CD4-positive, alpha-beta T cell treated with Interleukin-1 beta for 1 hour (primary cell): Measurements from ENCODE around the gene TMEM63B.
A peak's percentile ranks its signal among the peaks of the same experiment; 100 is the strongest.
"Not testable (repeated sequence)": the region's sequence is repeated elsewhere in the genome, so short reads cannot be mapped to it uniquely, and the experiment has no call there.

ENCODE experiments used
- DNase-seq, 2 donors: peaks; one replicate each; pipeline ENCODE4 v3.0.0-alpha.2; 2020 to 2022

Gene TMEM63B

DNA sequence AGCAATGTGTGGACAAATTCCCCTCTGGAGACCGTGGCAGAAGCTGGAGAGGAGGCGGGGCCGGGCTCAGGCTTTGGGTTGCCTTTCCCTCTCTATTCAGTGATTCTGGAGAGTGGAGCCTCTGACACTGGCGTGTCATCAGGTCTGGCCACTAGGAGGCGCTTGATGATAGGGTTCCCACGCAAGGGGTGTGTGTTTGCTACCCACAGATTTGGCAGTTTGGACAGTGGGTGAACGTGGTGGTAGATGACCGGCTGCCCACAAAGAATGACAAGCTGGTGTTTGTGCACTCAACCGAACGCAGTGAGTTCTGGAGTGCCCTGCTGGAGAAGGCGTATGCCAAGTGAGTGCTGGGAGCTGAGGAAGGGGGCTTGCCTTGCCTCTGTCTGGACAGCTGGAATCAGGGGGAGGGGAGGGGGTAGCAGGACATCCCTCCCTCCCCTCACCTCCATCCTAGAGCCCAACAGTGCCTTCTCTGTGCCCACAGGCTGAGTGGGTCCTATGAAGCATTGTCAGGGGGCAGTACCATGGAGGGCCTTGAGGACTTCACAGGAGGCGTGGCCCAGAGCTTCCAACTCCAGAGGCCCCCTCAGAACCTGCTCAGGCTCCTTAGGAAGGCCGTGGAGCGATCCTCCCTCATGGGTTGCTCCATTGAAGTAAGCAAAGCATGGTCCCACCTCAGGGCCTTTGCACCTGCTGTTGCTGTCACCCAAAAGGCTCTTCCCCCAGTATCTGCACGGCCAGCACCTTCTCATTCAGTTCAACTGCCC lies 45.6 kb downstream of the TMEM63B start:
- peak; percentile 75 to 77 for DNase-seq

DNA sequence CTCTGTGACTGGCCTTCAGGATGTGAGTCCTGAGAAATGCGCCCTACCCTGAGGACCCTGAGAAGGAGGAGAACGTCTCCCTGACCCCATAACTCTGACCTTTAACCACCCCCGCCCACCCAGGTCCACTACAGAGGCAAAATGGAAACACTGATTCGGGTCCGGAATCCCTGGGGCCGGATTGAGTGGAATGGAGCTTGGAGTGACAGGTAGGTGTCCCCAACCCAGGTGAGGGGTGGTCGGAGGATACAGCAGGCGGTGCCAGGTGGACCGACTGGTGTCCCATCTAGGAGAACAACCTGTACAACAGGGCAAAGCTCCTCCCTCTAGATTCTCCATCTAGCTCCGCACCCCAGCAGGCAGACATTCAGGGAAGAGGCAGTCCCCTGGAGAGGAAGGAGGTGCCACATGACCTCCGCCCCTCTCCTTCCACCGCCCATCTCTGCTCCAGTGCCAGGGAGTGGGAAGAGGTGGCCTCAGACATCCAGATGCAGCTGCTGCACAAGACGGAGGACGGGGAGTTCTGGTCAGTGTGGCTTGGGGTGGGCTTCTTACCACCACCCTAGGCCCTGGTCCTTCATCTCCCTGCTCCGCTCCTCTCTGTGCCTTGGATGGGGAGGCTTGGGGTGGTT lies 48.9 kb downstream of the TMEM63B start:
- DNase-seq: no peak

DNA sequence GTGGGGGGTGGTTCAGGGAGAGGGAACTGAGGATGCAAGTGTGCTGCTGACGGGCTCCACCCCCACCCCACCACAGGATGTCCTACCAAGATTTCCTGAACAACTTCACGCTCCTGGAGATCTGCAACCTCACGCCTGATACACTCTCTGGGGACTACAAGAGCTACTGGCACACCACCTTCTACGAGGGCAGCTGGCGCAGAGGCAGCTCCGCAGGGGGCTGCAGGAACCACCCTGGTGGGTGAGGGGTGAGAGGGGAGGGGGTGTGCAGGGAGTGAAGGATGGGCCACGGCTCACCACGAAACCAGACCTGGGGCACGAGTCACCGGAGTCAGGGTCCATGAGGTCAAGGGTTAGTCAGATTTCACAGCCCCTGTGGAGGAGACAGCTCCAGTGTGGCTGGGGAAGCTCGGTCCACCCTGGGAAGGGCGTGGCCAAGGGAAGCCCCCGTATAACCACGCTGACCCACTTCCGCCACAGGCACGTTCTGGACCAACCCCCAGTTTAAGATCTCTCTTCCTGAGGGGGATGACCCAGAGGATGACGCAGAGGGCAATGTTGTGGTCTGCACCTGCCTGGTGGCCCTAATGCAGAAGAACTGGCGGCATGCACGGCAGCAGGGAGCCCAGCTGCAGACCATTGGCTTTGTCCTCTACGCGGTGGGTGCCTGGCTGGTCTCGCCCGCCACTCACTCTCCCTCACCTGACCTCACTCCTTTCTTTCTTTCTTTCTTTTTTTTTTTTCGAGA lies 49.6 kb downstream of the TMEM63B start:
- peak; percentile 16 to 51 for DNase-seq

DNA sequence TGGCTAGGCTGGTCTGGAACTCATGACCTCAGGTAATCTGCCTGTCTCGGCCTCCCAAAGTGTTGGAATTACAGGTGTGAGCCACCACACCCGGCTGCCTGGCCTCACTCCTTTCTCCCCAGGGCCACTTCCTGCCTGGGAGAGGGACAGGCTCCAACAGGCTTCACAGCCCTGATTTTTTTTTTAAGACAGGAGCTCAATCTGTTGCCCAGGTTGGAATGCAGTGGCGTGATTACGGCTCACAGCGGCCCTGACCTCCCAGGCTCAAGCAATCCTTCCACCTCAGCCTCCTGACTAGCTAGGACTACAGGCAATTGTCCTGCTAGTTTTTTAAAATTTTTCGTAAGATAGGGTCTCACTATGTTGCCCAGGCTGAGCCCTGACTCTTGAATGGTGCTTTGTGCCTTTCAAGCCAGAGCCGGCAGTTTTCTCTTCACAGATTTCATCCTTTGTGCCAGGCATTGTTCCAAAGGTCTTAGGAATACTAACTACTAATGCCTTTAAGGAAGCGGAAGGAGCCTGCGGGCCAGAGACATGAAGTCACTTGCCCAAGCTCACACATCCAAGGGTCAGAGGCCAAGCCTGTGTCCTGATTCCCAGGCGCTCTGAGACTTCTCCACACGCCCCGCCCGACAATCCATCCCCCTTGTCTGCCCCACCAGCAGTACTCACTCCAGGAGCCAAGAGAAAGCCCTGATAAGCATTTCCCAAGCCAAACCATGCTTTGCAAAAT lies 50.5 kb downstream of the TMEM63B start:
- no peak for DNase-seq

DNA sequence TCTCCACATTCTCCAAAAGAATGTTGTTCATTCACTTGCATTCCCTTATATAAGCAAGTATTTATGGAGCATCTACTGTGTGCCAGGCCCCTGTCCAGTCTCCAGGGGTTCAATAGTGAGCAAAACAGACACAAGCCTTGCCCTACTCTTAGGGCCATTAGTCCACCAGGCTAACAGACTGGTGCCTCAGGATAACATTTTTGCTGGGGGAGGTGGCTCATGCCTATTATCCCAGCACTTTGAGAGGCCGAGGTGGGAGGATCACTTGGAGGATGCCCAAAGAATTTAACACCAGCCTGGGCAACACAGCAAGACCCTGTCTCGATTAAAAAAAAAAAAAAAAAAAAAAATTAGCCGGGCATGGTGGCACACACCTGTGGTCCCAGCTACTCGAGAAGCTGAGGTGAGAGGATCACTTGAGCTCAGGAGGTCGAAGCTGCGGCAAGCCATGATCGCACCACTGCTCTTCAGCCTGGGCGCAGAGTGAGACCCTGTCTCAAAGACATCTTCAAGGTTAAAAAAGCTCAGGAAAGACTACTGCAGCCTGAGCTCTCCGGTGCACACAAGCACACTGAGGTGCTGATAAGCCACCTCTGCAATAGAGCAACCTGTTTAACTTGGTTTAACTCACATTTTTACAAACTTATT lies 51.2 kb downstream of the TMEM63B start:
- DNase-seq: no peak

DNA sequence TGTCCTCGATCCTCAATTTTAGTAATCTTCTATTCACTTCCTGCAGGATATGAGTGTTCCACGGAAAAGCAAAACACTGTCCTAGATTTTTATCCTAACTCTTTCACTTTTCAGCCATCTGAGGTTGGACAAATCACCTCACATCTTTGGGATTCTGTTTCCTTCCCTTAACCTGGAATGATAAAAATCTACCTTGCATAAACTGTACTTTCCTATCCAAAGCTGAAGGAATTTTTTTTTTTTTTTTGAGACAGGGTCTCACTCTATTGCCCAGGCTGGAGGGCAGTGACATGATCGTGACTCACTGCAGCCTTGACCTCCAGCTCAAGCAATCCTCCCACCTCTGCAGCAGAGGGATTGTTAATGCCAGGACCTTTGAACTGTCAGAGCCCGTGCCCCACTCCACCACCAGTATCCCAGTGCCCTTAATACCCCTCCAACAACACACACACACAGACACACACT lies 51.8 kb downstream of the TMEM63B start:
- no peak for DNase-seq

DNA sequence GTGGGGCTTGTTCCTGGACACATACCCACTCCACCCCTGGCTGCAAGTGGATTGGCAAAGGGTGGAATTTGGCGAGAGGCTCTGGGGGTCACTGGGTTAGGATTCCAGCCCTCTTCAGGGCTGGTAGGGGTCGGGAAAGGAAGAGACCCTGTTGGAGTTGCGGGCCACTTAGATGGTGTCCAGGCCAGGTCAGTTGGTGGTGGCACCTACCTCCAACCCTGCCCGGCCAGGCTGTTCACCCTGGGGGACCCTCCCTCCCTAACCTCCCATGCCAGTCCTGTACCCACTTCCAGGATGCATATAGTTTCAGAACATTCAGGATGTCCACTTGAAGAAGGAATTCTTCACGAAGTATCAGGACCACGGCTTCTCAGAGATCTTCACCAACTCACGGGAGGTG lies 52.3 kb downstream of the TMEM63B start:
- DNase-seq: no peak

DNA sequence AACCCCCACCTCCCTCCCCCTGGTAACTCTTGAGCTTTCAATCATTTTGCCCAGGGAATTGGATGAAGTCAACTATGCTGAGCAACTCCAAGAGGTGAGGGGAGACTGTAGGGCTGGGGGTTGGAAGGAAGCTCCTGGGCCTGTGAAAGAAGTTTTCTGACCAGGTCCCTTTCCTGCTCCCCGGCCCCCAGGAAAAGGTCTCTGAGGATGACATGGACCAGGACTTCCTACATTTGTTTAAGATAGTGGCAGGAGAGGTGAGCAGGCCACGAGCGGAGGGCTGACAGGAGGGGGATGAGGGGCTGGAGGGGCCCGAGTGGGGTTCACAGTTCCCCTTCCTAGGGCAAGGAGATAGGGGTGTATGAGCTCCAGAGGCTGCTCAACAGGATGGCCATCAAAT lies 53.1 kb downstream of the TMEM63B start:
- DNase-seq: no peak

DNA sequence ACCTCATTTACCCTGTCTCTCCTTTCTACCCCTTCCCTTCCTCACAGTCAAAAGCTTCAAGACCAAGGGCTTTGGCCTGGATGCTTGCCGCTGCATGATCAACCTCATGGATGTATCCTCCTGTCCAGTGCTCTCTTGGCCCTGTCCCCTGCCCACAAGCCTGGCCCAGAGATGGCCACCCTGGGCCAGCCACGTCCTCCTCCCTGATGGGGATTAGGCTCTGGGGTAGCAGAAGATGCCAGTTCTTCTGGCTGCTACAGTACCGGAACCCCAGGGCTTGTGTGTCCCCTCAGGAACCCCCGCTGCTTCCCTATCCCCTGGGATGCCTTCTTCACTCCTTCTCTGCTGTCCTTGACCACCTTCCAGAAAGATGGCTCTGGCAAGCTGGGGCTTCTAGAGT lies 53.5 kb downstream of the TMEM63B start:
- DNase-seq: no peak

DNA sequence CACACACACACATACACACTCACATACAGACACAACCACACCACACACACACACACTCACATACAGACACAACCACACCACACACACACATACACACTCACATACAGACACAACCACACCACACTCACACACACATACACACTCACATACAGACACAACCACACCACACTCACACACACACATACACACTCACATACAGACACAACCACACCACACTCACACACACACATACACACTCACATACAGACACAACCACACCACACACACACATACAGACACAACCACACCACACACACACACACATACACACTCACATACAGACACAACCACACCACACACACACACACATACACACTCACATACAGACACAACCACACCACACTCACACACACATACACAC lies 54.4 kb downstream of the TMEM63B start:
- DNase-seq: not testable (repeated sequence)

DNA sequence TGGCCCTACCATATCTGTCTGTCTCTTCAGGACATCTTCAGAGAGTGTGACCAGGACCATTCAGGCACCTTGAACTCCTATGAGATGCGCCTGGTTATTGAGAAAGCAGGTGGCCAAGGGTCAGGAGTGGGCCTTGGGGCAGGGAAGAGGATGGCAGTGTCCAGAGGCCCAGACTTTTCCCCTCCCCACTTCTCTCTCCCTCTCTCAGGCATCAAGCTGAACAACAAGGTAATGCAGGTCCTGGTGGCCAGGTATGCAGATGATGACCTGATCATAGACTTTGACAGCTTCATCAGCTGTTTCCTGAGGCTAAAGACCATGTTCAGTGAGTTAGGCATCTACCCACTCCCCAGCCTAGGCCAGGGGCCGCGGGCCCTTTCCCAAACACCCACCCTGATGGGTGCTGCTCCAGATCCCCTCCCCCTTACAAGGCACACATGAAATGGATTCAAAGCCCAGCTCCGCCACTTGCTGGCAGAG lies 55.6 kb downstream of the TMEM63B start:
- DNase-seq: no peak

DNA sequence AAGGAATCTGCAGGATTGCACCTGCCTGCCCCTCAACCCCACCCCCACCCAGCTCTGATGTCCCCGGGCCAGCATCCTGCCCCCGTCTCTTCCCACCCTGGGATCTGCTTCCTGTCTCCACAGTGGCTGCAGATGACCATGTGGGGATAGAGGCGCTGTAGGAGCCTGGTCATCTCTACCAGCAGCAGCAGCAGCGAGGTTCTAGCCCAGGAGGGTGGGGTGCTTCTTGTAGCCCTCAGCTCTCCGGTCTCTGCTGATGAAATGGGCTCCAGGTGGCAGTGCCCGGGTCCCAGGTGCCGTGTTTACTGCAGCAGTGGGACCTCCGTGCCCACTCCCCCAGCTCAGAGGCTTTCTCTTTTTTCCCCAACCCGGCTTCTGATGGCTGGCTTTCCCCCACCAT lies 56.4 kb downstream of the TMEM63B start:
- no peak for DNase-seq

DNA sequence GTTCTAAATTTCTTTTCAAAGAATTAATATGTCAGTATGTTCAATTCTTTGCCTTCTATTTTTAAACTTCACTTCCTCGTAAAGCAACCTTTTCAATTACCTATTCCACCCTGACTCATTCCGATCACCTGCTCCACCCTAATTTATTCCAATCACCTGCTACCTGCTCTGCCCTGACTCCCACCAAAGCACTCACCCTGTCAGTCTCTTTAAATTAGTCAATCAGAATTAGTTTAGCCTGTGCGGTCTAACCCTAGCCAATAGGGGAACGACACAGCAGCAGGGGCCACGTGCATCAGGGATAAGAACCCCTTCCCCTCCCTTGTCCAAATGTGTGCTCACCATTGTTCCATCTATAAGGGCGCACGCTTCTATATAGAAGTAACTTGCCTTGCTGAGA lies 58.0 kb downstream of the TMEM63B start:
- DNase-seq: not testable (repeated sequence)

DNA sequence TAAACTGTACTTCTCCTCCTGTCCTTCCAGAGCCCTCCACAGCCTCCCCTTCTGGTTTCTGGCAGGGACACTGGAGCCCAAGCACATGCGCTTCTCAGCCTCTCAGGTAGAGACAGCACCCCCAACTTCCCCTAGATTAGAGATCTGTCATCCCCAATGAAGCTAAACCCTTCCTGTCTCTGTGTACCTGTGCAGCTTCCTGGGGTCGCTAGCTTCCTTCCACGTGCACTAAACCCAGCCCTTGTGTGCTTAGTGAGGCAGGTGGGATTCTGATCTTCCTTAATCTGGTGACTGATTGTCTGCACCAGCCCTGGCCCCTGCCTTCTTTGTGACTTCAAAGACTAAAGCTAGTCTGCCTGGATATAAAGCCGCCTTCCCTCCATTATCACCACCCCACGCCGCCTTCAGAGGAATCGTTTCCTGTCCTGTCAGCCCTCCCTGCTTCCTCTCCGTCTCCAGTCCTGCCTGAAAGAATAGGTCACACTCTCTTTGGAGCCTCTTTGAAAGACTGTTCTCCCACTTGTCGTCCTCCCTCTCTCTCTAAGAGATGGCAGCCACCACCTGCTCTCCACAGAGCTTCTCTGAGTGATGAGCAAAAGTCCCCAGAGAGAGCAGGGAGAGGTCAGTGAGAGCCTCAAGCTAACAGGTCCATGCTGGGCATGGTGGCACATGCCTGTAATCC lies 58.7 kb downstream of the TMEM63B start:
- no peak for DNase-seq

DNA sequence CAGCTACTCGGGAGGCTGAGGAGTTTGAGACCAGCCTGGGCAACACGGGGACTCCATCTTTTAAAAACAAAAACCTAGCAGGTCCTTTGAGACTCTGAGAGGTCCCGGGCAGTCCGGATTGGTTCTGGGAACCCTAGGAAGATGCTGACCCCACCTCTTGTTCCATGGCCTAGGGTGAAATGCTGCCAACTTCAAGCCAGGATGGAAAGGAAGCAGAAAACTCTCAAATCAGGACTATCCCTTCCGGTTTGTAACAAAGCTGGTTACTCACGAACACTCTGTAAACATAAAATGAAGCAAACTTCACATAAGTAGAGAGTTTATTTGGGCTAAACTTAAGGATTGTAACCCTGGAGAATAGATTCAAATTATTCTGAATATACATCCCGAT lies 59.3 kb downstream of the TMEM63B start:
- no peak for DNase-seq

DNA sequence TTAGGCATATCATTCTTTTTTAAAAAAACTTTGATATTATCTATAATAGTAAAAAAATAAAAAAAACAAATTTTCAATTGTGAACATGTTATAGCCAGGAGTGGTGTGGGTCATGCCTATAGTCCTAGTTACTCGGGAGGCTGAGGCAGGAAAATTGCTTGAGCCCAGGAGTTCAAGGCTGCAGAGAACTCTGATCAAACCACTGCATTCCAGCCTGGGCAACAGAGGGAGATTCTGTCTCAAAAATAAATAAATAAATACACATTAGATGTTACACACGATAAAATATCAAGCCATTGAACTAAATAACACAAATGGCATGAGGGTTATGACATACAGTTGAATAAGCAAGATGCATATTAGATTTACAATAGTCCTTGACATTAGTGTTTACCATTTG lies 61.5 kb downstream of the TMEM63B start:
- no peak for DNase-seq

DNA sequence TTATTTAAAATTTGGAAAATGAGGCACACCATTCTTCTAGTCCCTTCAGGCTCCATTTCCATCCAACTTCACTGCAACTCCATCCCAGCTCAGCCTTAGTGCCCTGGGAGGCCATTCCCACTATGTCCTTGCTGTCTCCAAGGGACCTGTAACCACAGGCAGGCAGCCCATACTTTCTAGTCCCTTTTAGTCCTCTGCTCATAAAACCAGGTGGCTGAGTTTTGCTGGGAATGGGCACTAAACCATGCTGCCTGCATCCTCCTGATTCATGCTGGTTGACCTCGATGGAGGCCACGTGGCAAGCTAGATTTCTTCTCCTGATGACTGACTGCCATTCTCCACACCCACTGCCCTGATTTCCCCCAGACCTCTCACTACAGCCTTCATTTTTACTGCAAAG lies 61.9 kb downstream of the TMEM63B start:
- DNase-seq: no peak

DNA sequence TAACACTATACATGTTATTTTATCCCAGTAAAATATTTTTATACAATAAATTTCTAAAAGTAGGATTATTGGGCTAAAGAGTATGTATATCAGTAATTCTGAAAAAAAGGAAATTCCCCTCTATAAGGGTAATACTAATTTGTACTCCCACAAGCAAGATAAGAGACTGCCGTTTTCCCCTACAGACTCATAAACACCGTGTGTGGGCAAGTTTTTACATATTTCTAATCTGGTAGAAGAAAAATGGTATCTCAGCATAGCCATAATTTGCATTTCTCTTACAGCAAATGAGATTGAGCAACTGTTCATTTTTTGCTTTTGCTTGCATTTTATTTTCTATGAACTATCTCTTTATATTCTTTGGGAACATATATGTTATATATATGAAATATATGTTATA lies 63.4 kb downstream of the TMEM63B start:
- DNase-seq: no peak

DNA sequence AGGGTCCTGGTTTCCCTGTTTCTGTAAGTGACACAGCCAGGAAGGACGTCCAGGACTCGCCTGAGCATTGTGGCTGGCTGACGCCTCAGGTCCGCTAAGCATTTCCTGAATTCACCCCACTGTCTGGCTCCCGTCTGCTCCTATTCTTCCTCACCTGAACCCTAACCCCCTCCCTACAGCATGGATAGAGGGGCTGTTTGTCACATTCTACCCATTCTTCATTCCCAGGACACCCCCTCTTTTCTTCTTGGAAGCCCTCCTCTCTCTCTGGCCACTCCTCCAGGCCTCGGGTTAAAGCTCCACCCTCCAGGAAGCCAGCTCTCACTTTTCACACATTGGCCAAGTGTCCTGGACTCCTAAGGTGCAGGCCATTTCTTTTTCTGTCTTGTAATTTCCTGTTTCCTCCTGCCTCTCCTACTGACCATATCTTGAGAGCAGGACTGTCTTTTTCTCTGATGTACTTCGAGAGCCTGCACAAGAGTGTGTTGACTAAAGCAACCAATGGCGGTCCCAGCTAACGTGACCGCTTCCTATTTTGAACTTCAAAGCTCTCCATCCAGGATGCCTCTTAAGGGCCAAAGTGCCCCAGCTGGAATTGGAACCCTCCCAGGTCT lies 65.2 kb downstream of the TMEM63B start:
- DNase-seq: no peak

DNA sequence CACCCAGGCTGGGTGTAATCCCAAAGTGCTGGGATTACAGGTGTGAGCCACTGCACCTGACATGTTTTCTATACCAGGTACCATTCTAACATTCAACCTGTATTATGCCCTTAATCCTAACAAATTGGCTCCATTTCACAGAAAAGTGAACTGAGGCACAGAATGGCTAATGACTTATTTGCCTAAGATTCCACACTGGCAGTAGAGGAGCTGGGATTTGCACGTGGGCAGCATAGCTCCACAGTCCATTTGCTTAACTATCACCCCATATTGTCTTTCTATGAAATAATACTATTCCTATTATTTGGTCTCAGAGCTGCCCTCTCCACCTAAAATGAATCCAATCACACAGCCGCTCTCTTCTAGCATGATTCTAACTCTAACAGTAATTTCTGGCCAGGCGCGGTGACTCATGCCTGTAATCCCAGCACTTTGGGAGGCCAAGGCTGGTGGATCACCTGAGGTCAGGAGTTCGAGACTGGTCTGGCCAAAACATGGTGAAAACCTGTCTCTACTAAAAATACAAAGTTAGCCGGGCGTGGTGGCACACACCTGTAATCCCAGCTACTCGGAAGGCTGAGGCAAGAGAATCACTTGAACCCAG lies 66.1 kb downstream of the TMEM63B start:
- no peak for DNase-seq

DNA sequence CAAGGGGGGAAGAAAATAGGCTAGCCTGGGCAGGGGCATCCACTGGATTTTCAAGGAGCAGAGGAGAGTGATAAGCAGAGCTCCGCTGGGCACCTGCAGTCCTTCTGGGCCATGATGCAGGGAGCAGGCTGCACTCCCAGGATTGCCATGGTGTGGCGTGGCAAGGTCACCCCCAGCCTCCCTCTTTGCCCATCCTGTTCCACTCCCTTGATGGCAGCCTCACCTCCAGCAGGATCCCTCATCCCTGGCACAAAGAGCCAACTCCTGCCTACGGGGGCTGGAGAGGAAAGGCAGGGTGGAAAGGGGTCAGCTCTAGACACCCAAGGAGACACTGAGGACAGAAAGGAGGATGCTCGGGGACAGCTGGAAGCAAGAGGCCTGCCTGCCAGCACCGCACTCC lies 67.0 kb downstream of the TMEM63B start:
- DNase-seq: no peak
